Right lung (tissue), 5 donors: ENCODE data around the gene PRSS21. TPM values are rescaled to one million over a fixed set of nuclear protein-coding genes. Genes with fewer than 3 reads are reported as not detected.

Source experiments
- DNase-seq, 2 donors: peaks; one replicate each; pipeline ENCODE4 v3.0.0-alpha.2; 2013
- polyA plus RNA-seq, 5 donors: library from polyadenylated mRNA; unstranded; fragments of 120-200 nt; gene quantifications; one replicate each; pipeline versions ENCODE4 v1.2.1 to v1.2.3, GENCODE V29; 2013; ENCODE audit warnings: inconsistent platforms in 1 of 5, low replicate concordance in 1 of 5; ENCODE audit not compliant: insufficient read length in 5 of 5, insufficient read depth in 1 of 5

Gene PRSS21
- polyA plus RNA-seq, 5 donors: 0.14 to 0.67 (median 0.23) TPM; not detected in 2

GRCh38 chr16:2841606-2842339 is 24.7 kb downstream of the PRSS21 start:
- DNase-seq: no peak

GRCh38 chr16:2842340-2843000 is 25.4 kb downstream of the PRSS21 start:
- DNase-seq: peak in 1 of 2 donors; percentile 30

GRCh38 chr16:2843526-2843925 is 26.5 kb downstream of the PRSS21 start:
- no peak for DNase-seq

GRCh38 chr16:2845116-2845515 is 28.1 kb downstream of the PRSS21 start:
- no peak for DNase-seq

- DNase-seq: no peak
Measured at GRCh38 chr16:2846511-2847310, 29.7 kb downstream of the PRSS21 start.

- no peak for DNase-seq
Measured at GRCh38 chr16:2848933-2849725, 32.1 kb downstream of the PRSS21 start.

GRCh38 chr16:2852003-2852730 is 35.1 kb downstream of the PRSS21 start:
- no peak for DNase-seq

- DNase-seq: no peak
Measured at GRCh38 chr16:2852731-2853507, 35.9 kb downstream of the PRSS21 start.

GRCh38 chr16:2853531-2854073 is 36.6 kb downstream of the PRSS21 start:
- DNase-seq: no peak

- no peak for DNase-seq
Measured at GRCh38 chr16:2854700-2855309, 37.8 kb downstream of the PRSS21 start.

GRCh38 chr16:2855536-2855935 is 38.5 kb downstream of the PRSS21 start:
- DNase-seq: no peak

GRCh38 chr16:2856061-2856670 is 39.1 kb downstream of the PRSS21 start:
- DNase-seq: no peak

GRCh38 chr16:2856686-2857450 is 39.8 kb downstream of the PRSS21 start:
- DNase-seq: no peak

GRCh38 chr16:2857451-2858244 is 40.6 kb downstream of the PRSS21 start, which contains the start of gene PRSS22:
PRSS22 (minus strand) TSS chr16:2858170; CDS start chr16:2858104, 66 bp downstream.
- peak; percentile 38 to 62 for DNase-seq

- DNase-seq: peak; percentile 65 to 72
Measured at GRCh38 chr16:2858245-2859025, 41.4 kb downstream of the PRSS21 start.

- DNase-seq: no peak
Measured at GRCh38 chr16:2859686-2860265, 42.7 kb downstream of the PRSS21 start.
